Hematopoietic multipotent progenitor cell treated with erythropoietin and hydrocortisone succinate and interleukin-3 and kit ligand, for 15 days (in vitro differentiated cells): ENCODE results near the gene SVIP.

Source experiments
- DNase-seq: peaks from one replicate; pipeline ENCODE4 v3.0.0-alpha.2; 2015; ENCODE audit warnings: low spot score

SVIP gene

GRCh38 chr11:22792497-22792896 is 37.1 kb downstream of the SVIP start:
- no peak for DNase-seq

- DNase-seq: peak; percentile 35
Measured at GRCh38 chr11:22787551-22788162, 41.9 kb downstream of the SVIP start.

GRCh38 chr11:22787055-22787454 is 42.5 kb downstream of the SVIP start:
- no peak for DNase-seq

- DNase-seq: no peak
Measured at GRCh38 chr11:22786475-22786874, 43.1 kb downstream of the SVIP start.

- DNase-seq: no peak
Measured at GRCh38 chr11:22785251-22785650, 44.4 kb downstream of the SVIP start.

- no peak for DNase-seq
Measured at GRCh38 chr11:22780952-22781593, 48.5 kb downstream of the SVIP start.

- no peak for DNase-seq
Measured at GRCh38 chr11:22779850-22780249, 49.8 kb downstream of the SVIP start.

GRCh38 chr11:22778642-22779041 is 51.0 kb downstream of the SVIP start:
- no peak for DNase-seq

- DNase-seq: no peak
Measured at GRCh38 chr11:22775248-22775647, 54.4 kb downstream of the SVIP start.

- DNase-seq: no peak
Measured at GRCh38 chr11:22774716-22775115, 54.9 kb downstream of the SVIP start.

- DNase-seq: no peak
Measured at GRCh38 chr11:22769081-22769480, 60.5 kb downstream of the SVIP start.
